Inferior parietal cortex (tissue), 1 donor: ENCODE measurements around the gene ANO4.
"Not testable (repeated sequence)": the region's sequence is repeated elsewhere in the genome, so short reads cannot be mapped to it uniquely, and the experiment has no call there.

Experiments
- DNase-seq: peaks from one replicate; pipeline ENCODE4 v3.0.0-alpha.2; 2016; ENCODE audit errors: extremely low spot score

The ANO4 gene

GRCh38 chr12:100871195-100871734 lies 76.7 kb downstream of the ANO4 start:
- DNase-seq = no peak

GRCh38 chr12:100875156-100875555 lies 80.6 kb downstream of the ANO4 start:
- DNase-seq = no peak

- no peak for DNase-seq
Observed at GRCh38 chr12:100875771-100876170, 81.2 kb downstream of the ANO4 start.

- no peak for DNase-seq
Observed at GRCh38 chr12:100877776-100878175, 83.2 kb downstream of the ANO4 start.

GRCh38 chr12:100895192-100895591 lies 100.6 kb downstream of the ANO4 start:
- DNase-seq = no peak

DNA sequence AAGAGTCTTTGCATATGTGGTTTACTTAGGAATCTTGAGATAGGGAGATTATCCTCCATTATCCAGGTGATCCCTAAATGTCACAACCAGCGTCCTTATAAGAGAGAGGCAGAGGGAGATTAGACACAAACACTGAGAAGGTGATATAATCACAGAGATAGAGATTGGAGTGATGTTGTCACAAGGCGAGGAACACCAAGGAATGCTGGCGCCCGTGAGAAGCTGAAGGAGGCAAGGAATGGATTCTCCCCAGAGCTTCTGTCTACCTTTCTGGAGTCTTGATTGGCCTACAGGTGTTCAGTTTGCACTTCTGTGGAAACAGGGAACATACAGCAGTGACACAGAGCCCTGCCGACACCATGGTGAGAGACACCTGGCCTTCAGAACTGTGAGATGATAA lies 101.6 kb downstream of the ANO4 start:
- DNase-seq = no peak

DNA sequence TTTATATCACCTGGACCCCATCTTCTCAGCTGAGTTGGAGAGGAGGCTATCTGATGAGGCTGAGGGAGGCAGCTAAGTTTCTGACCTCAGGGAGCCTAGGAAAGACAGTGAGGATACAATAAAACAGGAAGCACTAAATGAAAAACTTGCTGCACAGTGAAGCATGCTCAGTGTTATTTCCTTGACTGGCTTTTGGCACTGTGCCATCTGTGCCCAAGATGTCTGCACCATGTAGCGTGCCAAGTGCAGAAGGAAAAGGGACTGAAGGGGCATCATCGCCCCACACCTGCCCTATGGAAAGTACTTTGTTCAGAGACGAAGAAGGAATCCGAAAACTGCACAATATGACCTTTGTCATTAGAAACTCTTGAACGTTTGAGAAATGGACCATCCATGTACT lies 102.7 kb downstream of the ANO4 start:
- DNase-seq = no peak

- DNase-seq = no peak
Observed at GRCh38 chr12:100899301-100899700, 104.7 kb downstream of the ANO4 start.

DNA sequence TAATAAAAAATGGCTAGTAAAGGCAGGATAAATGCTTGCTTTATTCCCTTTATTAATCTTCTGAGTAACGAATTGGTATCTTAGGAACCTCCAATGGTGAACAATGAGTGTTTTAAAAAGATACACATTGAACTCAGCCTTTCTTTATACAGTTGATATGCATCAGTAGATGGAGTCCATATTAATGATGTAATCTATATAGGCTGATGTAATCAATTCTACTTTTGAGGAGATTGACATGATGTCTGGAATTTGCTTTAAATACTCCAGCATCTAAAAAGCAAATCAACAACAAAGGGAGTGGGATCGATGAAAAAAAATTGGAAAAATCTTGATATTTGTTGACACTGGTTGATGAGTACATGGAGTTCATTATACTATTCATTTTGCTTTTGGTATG lies 106.2 kb downstream of the ANO4 start:
- no peak for DNase-seq

- DNase-seq = no peak
Observed at GRCh38 chr12:100901266-100901665, 106.7 kb downstream of the ANO4 start.

- no peak for DNase-seq
Observed at GRCh38 chr12:100904270-100904669, 109.7 kb downstream of the ANO4 start.

DNA sequence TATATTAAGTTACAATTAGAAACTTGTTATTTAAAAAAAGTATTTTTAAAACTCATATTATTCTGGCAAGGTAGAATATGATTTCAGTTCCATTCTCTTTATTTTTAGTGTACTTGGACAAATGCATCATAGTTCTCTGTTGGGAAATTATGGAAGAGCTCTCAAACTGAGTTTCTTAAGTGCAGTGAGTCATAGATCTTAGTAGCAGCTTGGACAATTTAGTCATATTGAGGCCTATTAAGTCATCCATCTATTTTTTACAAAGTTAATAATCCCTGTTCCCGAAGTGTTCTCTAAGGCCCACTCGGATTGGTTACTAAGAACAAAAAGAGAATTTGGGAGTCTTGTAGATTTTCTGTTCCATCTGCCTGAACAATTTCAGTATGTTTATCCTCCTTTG lies 113.9 kb downstream of the ANO4 start:
- no peak for DNase-seq

- peak; percentile 34 for DNase-seq
Observed at GRCh38 chr12:100913872-100914592, 119.5 kb downstream of the ANO4 start.

DNA sequence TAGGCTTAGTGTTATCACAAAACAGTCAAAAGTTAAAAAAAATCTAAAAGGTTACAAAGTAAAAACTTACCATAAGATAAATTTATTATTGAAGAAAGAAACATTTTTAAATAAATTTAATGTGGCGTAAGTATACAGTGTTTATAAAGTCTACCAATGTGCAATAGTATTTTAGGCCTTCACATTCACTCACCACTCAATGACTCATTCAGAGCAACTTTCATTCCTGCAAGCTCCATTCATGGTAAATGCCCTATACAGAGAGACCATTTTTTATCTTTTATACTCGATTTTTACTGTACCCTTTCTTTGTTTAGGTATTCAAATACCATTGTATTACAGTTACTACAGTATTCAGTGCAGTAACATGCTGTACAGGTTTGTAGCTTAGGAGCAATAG lies 124.5 kb downstream of the ANO4 start:
- DNase-seq = no peak

DNA sequence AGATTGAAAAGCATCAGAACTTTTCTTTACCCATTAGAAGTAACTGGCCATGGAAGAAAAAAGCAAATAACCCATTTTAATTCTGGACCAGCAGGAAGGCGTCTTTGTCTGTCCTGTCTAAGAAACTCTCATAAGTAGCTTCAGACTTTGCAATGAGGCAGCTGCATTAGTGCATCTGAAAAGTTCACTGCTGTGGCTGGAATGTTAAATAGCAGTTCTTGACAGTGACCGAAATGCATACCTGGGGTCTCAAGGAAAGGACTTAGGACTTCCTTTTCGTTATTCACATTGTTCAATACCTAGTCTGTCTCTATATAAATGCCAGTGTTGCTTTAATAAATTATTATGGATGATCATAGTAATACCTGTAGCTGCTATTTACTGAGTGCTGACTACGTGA lies 125.9 kb downstream of the ANO4 start:
- DNase-seq = no peak

- DNase-seq = no peak
Observed at GRCh38 chr12:100926669-100927248, 132.2 kb downstream of the ANO4 start.

GRCh38 chr12:100927826-100928225 lies 133.2 kb downstream of the ANO4 start:
- DNase-seq = no peak

DNA sequence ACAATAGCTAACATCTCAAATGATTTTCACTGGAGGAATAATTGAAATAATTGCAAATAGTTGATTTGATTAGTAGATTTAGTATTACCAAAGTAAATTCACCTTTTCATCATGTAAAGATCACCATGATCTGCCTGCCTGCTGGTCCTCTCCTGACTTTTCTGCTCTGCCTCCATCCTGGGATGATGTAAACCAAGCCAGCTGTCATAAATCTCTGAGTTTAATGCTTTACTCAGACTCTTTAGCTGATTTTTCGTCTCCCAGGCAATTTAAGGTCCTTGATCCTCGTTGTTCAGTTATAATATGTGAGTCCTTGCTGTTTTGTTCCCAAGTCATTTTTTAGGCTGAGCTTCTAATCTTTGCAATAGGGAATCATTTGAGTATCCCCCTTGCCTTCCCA lies 138.0 kb downstream of the ANO4 start:
- no peak for DNase-seq

DNA sequence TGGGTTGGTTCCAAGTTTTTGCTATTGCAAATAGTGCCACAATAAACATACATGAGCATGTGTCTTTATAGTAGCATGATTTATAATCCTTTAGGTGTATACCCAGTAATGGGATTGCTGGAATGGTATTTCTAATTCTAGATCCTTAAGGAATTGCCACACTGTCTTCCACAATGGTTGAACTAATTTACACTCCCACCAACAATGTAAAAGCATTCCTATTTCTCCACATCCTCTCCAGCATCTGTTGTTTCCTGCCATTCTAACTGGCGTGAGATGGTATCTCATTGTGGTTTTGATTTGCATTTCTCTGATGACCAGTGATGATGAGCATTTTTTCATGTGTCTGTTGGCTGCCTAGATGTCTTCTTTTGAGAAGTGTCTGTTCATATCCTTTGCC lies 139.0 kb downstream of the ANO4 start:
- DNase-seq = not testable (repeated sequence)

GRCh38 chr12:100935929-100936328 lies 141.4 kb downstream of the ANO4 start:
- DNase-seq = no peak

DNA sequence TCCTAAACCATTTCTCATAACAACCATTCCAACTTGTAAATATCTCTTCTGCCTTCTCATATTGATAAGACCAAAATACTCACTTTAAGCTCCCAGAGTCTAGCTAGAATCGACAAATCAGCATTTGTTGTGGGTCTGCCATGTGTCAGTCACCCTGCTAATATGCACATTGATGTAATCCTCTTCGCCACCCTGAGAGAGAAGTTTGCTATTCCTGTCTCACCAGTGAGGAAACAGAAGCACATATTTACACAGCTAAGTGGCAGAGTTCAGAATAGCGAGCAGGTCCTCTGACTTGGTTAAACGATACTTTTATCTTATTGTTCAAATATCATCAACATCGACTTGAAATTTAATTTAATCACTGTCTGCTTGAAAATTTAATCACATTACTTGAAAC lies 142.1 kb downstream of the ANO4 start:
- no peak for DNase-seq

DNA sequence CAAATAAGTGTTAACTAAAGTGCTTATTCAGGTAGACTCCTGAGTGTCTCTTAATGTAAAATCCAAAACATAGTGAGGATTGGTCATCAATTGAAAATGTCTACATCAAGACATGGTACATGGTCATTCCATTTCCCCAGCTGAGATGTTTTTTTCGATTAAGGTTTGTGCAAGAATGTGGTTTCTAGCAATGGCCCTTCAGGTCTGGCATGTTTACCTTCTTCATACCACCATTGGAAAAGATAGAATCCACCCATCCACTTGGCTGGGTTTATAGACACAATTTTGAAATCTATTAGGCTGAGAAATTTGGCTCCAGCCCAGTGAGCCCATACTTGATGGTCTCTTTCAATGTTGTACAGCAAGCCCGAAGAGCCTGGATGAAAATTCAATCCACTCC lies 145.9 kb downstream of the ANO4 start:
- DNase-seq = no peak

DNA sequence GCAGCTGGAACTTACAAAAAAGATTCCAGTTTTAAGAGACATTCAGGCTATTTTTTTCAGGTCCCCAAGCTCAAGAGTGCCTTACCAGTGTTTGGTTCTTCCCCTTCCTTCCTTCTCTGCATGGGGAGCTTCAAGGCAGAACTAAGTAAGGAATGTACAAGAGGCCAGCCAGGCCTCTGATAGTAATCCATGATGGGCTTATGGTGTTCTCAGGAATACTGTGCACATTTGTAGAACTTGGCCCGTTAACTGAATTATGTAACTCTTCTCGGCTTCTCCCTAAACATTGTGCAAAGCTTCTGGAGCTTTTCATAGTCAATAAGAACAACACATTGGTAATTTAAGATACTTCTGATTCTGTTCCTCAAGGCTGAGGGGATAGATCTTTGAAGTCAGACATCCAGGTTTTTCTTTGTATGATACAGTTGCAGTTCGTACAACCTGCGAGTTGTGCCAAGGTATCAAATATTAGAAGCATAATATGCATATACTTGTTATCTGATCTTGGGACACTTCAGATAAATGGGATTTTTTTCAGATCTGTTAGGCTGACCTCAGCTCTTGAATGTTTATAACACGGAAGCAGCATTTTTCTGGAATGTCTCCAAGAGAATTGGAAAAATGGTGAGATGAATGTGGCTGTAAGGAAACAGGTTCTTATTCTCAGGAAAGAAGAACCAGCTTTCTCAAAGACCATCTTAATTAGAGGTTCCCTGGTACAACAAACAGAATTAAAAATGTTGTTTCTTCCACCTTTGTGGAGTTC lies 148.6 kb downstream of the ANO4 start:
- no peak for DNase-seq
